Ascending aorta (tissue), 2 donors: ENCODE results near the gene TRABD. TPM values are rescaled to one million over a fixed set of nuclear protein-coding genes. Genes with fewer than 3 reads are reported as not detected.

Experiments used
- DNase-seq, 2 donors: peaks; one replicate each; pipeline ENCODE4 v3.0.0-alpha.2; 2019; ENCODE audit warnings: low spot score in 2 of 2
- H3K27ac ChIP-seq, 2 donors: fragments of 200-600 bp; sonication (generic); one replicate each; pipeline ENCODE4 v1.5.1; 2016 to 2017; ENCODE audit warnings: mild to moderate bottlenecking in 1 of 2
- H3K27me3 ChIP-seq: fragments of 200-600 bp; sonication (generic); one replicate; pipeline ENCODE4 v1.5.1; 2017
- H3K36me3 ChIP-seq, 2 donors: fragments of 200-600 bp; sonication (generic); one replicate each; pipeline ENCODE4 v1.5.1; 2016
- H3K4me1 ChIP-seq, 2 donors: fragments of 200-600 bp; sonication (generic); one replicate each; pipeline ENCODE4 v1.5.1; 2016 to 2017; ENCODE audit warnings: mild to moderate bottlenecking in 1 of 2
- H3K4me3 ChIP-seq, 2 donors: fragments of 200-600 bp; sonication (generic); one replicate each; pipeline ENCODE4 v1.5.1; 2016 to 2017; ENCODE audit warnings: mild to moderate bottlenecking in 1 of 2
- H3K9me3 ChIP-seq, 2 donors: fragments of 200-600 bp; sonication (generic); one replicate each; pipeline ENCODE4 v1.5.1; 2016
- intact Hi-C: fragments of 100-400 bp; cut with DNase I; formaldehyde crosslinking; loops from one replicate; pipeline ENCODE4 v1.15.1; 2023
- total RNA-seq: library from RNA; depleted of rRNA; stranded (reverse); fragments of >200 nt; gene quantifications from one replicate; pipeline ENCODE4 v1.1.0, GENCODE V29; 2016
- TF ChIP-seq, protein P1 (sequence below), 3 experiments: fragments of 200-600 bp in 2 of 3; fragments of 450-650 bp in 1 of 3; sonication (generic) in 2 of 3; IDR thresholded peaks; one replicate each; pipeline ENCODE4 v1.5.1; 2016 to 2019; ENCODE audit warnings: antibody characterized with exemption in 3 of 3, mild to moderate bottlenecking in 1 of 3, moderate library complexity in 1 of 3

Gene TRABD
- total RNA-seq, 1 donor from 2014 or later = 91.4 TPM

DNA sequence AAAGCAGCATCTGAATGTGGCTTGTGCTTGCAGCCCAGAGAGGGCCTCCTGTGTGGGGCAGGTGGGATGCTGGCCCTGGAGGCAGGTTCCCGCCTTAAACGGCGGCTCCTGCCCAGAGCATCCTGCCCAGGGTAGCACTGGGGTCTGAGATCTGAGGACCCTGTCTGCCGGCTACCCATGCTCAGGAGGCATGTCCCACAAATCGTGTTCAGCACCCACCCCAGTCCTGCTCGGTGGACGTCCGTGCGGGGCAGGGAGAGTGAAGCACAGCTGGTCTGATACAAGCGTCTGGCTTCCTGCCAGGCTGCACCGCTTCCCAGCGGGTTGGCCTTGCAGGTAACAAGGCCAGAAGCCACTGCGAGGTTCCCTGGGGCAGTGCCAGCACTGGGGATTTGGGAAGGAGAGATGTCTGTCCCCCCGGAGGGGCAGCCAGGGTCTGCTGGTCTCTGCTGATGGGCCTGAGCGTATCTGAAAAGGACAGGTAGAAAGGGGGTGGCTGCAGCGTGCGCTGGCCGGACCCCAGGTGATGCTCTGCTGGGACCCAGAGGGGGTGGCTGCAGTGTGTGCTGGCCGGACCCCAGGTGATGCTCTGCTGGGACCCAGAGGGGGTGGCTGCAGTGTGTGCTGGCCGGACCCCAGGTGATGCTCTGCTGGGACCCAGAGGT lies 3.6 kb downstream of the TRABD start:
- Histone ChIP-seq H3K4me3 (peak overlapping the region in 1 of 2 donors; percentile 62), H3K36me3 (peaks cover 8 to 13% of the 10 kb centered on the region in 2 donors), H3K27ac (peak overlapping the region; percentile 77 to 89), H3K9me3 (no peaks in the 10 kb centered on the region), H3K27me3 (no peaks in the 10 kb centered on the region), H3K4me1 (peaks cover 9 to 36% of the 10 kb centered on the region in 2 donors)
- intact Hi-C loops = loop anchor here (5.0 kb wide), 2 partner anchors 227 to 272 kb away; partner anchors contain the start of genes ALG12, CRELD2 and PIM3
- DNase-seq = no peak
- TF ChIP-seq, protein P1, sequence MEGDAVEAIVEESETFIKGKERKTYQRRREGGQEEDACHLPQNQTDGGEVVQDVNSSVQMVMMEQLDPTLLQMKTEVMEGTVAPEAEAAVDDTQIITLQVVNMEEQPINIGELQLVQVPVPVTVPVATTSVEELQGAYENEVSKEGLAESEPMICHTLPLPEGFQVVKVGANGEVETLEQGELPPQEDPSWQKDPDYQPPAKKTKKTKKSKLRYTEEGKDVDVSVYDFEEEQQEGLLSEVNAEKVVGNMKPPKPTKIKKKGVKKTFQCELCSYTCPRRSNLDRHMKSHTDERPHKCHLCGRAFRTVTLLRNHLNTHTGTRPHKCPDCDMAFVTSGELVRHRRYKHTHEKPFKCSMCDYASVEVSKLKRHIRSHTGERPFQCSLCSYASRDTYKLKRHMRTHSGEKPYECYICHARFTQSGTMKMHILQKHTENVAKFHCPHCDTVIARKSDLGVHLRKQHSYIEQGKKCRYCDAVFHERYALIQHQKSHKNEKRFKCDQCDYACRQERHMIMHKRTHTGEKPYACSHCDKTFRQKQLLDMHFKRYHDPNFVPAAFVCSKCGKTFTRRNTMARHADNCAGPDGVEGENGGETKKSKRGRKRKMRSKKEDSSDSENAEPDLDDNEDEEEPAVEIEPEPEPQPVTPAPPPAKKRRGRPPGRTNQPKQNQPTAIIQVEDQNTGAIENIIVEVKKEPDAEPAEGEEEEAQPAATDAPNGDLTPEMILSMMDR (IDR thresholded peaks at IDR 0.05) = no peak

DNA sequence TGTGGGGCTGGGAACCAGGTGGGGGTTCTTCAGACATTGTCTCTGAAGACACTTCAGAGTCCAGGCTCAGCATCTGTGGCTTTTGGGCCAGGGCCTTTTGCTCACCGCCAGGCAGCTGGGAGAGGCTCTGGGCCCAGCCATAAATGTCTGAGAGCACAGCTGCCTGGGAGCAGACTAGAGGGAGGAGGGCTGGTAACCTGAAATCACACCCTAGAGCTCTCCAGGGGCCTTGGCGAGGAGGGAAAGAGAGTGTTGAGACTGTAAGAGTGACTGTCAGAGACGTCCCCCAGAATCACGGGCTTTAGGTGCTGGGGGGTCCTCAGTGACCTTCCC lies 4.1 kb downstream of the TRABD start:
- intact Hi-C loops = loop anchor here (5.0 kb wide), 2 partner anchors 228 to 273 kb away; partner anchors contain the start of genes ALG12, CRELD2 and PIM3
- Histone ChIP-seq H3K27me3 (no peaks in the 10 kb centered on the region), H3K9me3 (no peaks in the 10 kb centered on the region), H3K4me3 (peak overlapping the region; percentile 58 to 62), H3K36me3 (peaks cover 13 to 18% of the 10 kb centered on the region in 2 donors), H3K4me1 (peaks cover 9 to 36% of the 10 kb centered on the region in 2 donors), H3K27ac (peak overlapping the region; percentile 77 to 89)
- no peak for DNase-seq
- TF ChIP-seq, protein P1 (IDR thresholded peaks at IDR 0.05) = no peak

DNA sequence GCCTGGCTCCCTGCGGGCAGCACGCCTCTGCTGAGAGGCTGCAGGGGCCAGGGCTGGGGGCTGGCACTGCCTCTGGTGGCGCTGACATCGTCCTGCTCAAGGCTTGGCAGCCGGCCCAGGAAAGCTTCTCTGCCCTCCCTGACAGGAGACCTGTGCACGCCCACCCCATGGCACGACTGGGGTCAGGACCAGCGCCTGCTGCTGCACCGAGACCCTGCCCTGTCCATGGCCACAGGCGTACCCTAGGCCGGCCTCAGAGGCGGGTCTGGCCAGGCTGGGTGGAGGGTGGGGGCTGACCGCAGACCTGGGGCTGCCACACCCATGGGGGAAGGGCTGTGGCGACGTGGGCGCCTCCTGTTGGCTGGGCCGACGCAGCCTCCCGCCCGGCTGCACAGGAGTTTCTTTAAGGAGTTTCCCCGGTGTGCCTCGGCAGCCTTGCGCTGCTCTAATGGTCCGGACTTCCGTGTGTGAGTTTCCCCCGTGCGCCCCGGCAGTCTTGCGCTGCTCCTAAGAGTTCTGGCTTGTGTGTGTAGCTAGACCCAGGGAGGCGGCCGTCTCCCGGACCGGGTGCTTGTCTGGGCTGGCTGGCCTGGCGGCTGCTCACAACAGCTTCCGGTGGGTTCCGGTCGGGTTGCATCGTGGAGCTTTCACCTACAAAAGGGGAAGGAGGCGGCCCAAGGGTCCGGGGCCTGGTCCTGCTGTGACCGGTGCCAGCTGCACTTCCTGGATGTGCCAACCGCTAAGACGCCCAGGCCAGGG lies 4.6 kb downstream of the TRABD start:
- Histone ChIP-seq H3K4me1 (peaks cover 9 to 32% of the 10 kb centered on the region in 2 donors), H3K4me3 (peak overlapping the region; percentile 58 to 62), H3K27ac (peak overlapping the region; percentile 77 to 89), H3K36me3 (peaks cover 13 to 21% of the 10 kb centered on the region in 2 donors), H3K9me3 (no peaks in the 10 kb centered on the region), H3K27me3 (no peaks in the 10 kb centered on the region)
- peak; percentile 62 to 89 for DNase-seq
- TF ChIP-seq, protein P1 (IDR thresholded peaks at IDR 0.05) = peak in 2 of 3 experiments; percentile 43 to 51
- intact Hi-C loops = no loop called here

DNA sequence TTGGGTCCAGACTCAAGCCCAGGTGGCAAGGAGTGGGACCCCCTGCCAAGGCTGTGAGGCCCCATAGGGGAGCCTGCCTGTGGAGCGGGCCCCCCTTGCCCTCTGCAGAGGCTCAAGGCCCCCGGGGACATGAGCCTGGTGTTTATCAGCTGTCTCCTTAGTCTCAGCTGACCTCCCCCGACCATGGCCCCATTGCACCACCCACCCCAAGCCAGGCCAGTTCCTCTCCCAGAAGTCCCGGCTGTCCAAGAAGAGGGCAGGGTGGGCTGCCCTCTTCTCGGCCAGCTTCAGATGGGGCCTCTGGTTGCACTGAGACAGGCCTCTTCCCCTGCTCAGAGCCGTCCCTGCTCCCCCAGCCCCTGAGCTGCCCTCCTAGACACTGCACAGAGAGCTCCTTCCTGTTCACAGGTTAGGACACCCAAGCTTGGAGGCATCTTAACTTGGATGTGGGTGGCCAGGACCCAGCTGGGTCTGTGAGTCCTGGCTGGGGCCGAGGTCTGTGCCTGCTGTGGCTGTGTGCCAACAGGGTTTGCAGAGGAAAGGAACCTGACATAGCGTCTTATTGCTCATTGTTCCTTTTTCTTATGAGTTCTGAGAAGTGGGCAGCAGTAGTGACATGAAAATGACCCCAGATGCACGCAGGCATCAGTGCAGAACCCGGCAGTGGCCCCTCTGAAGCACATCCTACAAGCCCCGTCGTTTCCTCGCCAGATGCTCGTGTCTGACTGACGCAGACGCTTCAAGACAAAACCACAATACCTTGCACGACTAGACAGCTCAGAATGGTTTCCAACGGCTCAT lies 5.4 kb downstream of the TRABD start:
- Histone ChIP-seq H3K4me1 (peaks cover 9 to 31% of the 10 kb centered on the region in 2 donors), H3K9me3 (no peaks in the 10 kb centered on the region), H3K4me3 (peak overlapping the region; percentile 58 to 62), H3K27ac (peak overlapping the region; percentile 77 to 89), H3K36me3 (peaks cover 13 to 21% of the 10 kb centered on the region in 2 donors), H3K27me3 (no peaks in the 10 kb centered on the region)
- DNase-seq = peak in 1 of 2 donors; percentile 87
- intact Hi-C loops = no loop called here
- TF ChIP-seq, protein P1 (IDR thresholded peaks at IDR 0.05) = no peak

DNA sequence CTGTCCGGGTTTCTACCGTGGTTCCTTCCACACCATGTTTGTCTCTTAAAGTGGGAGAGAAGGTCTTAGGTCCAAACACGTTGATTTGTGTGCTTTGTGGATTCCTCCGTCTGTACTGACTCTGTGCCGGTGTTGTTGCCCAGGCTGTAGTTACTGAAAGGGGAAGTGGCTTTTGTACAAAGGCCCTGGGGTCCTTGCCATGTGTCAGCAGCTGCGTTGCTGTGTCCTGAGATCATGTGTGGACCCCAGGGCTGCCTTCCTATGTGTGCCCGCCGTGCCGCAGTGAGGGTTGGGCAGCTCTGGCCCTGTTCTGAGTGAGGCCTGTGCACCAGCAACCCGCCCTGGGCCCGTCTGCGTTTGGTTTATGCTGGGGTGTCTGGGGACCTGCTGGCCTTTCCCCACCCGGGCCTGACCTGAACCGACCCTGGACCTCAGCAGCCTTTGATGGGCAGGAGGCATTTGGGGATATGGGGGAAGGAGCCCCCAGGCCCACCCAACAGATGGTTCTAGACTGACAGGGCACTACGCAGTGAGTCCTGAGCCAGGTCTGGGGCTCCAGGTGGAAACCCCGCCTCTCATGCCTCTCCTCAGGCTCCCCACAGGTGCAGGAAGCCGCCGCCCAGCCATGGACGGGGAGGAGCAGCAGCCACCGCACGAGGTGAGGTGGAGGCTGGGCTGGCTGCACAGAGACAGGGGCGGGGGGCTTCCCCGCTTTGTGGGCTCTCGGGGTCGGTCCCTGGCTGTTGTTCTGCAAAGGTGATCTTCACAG lies 6.9 kb downstream of the TRABD start:
- H3K4me1 ChIP-seq = peaks cover 9 to 24% of the 10 kb centered on the region in 2 donors
- H3K36me3 ChIP-seq = peaks cover 17 to 24% of the 10 kb centered on the region in 2 donors
- peak overlapping the region; percentile 77 to 89 for H3K27ac ChIP-seq
- H3K4me3 ChIP-seq = no peak overlapping the region
- H3K9me3 ChIP-seq = no peaks in the 10 kb centered on the region
- no peaks in the 10 kb centered on the region for H3K27me3 ChIP-seq
- DNase-seq = no peak
- TF ChIP-seq, protein P1 (IDR thresholded peaks at IDR 0.05) = no peak
- intact Hi-C loops = no loop called here
